ENCODE results near the gene FOXF1. TPM values are rescaled to one million over a fixed set of nuclear protein-coding genes. Genes with fewer than 3 reads are reported as not detected.

Gene FOXF1
- total and polyA plus RNA-seq, 12 donors: 0.08 to 0.38 (median 0.22) TPM; not detected in 2

DNA sequence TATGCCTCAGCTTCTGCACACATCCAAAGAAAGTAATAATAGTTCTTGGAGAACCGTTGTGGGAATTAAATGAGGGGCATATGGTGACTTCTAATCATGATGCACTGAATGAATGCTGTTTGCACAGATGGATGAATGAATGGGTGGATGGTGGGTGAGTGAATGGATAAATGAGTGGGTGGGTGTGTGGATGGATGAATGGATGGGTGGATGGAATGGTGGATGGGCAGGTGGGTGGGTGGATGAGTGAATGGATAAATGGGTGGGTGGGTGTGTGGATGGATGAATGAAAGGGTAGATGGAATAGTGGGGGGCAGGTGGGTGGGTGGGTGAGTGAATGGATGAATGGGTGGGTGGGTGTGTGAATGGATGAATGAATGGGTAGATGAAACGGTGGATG is 44.9 kb upstream of the FOXF1 start:
- 92 to 93% methylated on average over 2 of the region's 2 CpGs for WGBS, 2 donors
- Histone ChIP-seq H3K27me3 (peaks cover 0 to 27% (median 10%) of the 10 kb centered on the region in 7 donors), H3K4me3 (no peak overlapping the region), H3K9me3 (peaks cover 0 to 13% (median 0%) of the 10 kb centered on the region in 11 donors), H3K36me3 (no peaks in the 10 kb centered on the region), H3K27ac (no peak overlapping the region), H3K4me1 (no peaks in the 10 kb centered on the region)
- TF ChIP-seq CTCF (IDR thresholded peaks at IDR 0.05): no peak
- DNase-seq (no peak), ATAC-seq (no peak)
- intact Hi-C loops (cut with DNase I): no loop called here

GRCh38 chr16:86466696-86467406 is 43.5 kb upstream of the FOXF1 start:
- TF ChIP-seq CTCF (IDR thresholded peaks at IDR 0.05): no peak
- no peak for ATAC-seq
- DNase-seq: no peak
- intact Hi-C loops (cut with DNase I): no loop called here
- H3K4me3 ChIP-seq: no peak overlapping the region
- no peaks in the 10 kb centered on the region for H3K36me3 ChIP-seq
- peaks cover 0 to 26% (median 4%) of the 10 kb centered on the region in 7 donors for H3K27me3 ChIP-seq
- H3K4me1 ChIP-seq: no peaks in the 10 kb centered on the region
- 91 to 92% methylated on average over 29 of the region's 29 CpGs for WGBS, 2 donors
- H3K27ac ChIP-seq: no peak overlapping the region
- H3K9me3 ChIP-seq: no peaks in the 10 kb centered on the region

GRCh38 chr16:86467490-86467889 is 42.8 kb upstream of the FOXF1 start:
- DNase-seq: no peak
- Histone ChIP-seq H3K27me3 (peaks cover 0 to 27% (median 10%) of the 10 kb centered on the region in 7 donors), H3K4me3 (no peak overlapping the region), H3K36me3 (no peaks in the 10 kb centered on the region), H3K4me1 (no peaks in the 10 kb centered on the region), H3K27ac (no peak overlapping the region), H3K9me3 (peaks cover 0 to 5% (median 0%) of the 10 kb centered on the region in 11 donors)
- TF ChIP-seq CTCF (IDR thresholded peaks at IDR 0.05): no peak
- no peak for ATAC-seq
- 78 to 85% methylated on average over 8 of the region's 8 CpGs for WGBS, 2 donors
- intact Hi-C loops (cut with DNase I): no loop called here

DNA sequence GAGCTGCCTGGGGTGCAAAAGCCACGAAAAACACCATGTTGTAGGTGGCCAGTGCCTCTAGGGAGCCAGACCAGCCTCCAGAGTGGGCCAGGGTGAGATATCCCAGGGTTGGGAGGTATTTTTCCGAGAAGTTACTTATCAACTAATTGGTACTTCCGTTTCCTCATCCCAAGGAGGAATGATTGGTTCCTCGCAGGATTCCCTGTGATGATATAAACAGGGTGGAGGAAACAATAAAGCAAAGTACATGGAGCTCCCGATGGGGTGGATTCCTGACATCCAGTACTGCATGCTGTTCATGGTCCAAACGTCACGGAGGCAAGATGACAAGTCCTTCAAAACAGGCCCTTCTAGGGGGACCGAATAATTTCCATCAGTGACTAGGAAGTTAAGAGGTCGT is 39.4 kb upstream of the FOXF1 start:
- H3K27ac ChIP-seq: no peak overlapping the region
- WGBS, 2 donors: 54 to 60% methylated on average over 9 of the region's 9 CpGs
- H3K27me3 ChIP-seq: peaks cover 0 to 52% (median 35%) of the 10 kb centered on the region in 7 donors
- no peak for DNase-seq
- H3K4me1 ChIP-seq: no peaks in the 10 kb centered on the region
- H3K4me3 ChIP-seq: no peak overlapping the region
- H3K9me3 ChIP-seq: peaks cover 0 to 7% (median 0%) of the 10 kb centered on the region in 11 donors
- intact Hi-C loops (cut with DNase I): no loop called here
- no peak for TF ChIP-seq CTCF (IDR thresholded peaks at IDR 0.05)
- no peak for ATAC-seq
- no peaks in the 10 kb centered on the region for H3K36me3 ChIP-seq
